ENCODE data around the gene E2F1. TPM values are rescaled to one million over a fixed set of nuclear protein-coding genes. Genes with fewer than 3 reads are reported as not detected.
"Not testable (repeated sequence)": the region's sequence is repeated elsewhere in the genome, so short reads cannot be mapped to it uniquely, and the experiment has no call there.

Gene E2F1
- total RNA-seq, 3 donors from 2014 or later: 0.33 to 2.2 (median 0.88) TPM

DNA sequence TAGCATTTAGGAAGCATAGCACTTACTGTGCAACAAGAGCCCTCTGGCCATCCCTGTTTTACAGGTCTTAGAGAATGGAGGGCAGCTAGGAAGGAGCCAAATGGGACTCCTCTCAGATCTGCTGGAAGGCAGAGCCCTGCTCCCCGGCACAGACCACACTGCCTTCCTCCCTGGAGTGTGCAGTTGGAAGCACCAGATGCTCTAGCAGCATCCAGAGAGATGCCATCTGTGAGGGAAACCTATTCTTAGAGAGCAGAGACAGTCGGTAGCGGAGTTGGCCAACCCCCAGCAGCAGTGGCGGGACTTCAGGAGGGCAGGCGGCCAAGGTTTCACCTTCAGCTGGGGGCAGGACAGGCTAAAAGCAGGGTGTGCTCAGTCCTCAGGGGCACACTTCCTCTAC lies 16.7 kb upstream of the E2F1 start:
- TF ChIP-seq POLR2A (IDR thresholded peaks at IDR 0.05): no peak
- TF ChIP-seq POLR2AphosphoS5 (IDR thresholded peaks at IDR 0.05): no peak
- TF ChIP-seq, protein P1, sequence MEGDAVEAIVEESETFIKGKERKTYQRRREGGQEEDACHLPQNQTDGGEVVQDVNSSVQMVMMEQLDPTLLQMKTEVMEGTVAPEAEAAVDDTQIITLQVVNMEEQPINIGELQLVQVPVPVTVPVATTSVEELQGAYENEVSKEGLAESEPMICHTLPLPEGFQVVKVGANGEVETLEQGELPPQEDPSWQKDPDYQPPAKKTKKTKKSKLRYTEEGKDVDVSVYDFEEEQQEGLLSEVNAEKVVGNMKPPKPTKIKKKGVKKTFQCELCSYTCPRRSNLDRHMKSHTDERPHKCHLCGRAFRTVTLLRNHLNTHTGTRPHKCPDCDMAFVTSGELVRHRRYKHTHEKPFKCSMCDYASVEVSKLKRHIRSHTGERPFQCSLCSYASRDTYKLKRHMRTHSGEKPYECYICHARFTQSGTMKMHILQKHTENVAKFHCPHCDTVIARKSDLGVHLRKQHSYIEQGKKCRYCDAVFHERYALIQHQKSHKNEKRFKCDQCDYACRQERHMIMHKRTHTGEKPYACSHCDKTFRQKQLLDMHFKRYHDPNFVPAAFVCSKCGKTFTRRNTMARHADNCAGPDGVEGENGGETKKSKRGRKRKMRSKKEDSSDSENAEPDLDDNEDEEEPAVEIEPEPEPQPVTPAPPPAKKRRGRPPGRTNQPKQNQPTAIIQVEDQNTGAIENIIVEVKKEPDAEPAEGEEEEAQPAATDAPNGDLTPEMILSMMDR (IDR thresholded peaks at IDR 0.05): no peak
- H3K9me3 ChIP-seq: no peaks in the 10 kb centered on the region
- H3K4me1 ChIP-seq: no peaks in the 10 kb centered on the region
- no peak overlapping the region for H3K4me3 ChIP-seq
- DNase-seq (ENCODE audit: low spot score in 2 of 2): no peak
- no peaks in the 10 kb centered on the region for H3K27me3 ChIP-seq
- no peak overlapping the region for H3K27ac ChIP-seq
- no peaks in the 10 kb centered on the region for H3K36me3 ChIP-seq
- intact Hi-C loops (cut with DNase I; ENCODE audit: low total_unique reads): no loop called here

DNA sequence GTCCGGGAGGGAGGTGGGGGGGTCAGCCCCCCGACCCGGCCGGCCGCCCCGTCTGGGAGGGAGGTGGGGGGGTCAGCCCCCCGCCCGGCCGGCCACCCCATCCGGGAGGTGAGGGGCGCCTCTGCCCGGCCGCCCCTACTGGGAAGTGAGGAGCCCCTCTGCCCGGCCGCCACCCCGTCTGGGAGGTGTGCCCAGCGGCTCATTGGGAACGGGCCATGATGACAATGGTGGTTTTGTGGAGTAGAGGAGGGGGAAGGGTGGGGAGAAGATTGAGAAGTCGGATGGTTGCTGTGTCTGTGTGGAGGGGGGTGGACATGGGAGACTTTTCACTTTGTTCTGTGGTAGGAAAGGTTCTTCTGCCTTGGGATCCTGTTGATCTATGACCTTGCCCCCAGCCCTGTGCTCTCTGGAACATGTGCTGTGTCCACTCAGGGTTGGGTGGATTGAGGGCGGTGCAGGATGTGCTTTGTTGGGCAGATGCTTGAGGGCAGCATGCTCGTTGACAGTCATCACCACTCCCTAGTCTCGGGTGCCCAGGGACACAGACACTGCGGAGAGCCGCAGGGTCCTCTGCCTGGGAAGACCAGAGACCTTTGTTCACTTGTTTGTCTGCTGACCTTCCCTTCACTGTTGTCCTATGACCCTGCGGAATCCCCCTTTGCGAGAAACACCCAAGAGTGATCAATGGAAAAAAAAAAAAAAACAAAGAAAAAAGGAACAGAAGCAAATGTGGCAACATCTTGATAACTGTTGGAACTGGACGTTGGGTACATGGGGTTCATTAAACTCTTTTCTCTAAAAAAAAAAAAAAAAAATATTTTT lies 15.7 kb upstream of the E2F1 start:
- Histone ChIP-seq H3K4me1 (no peaks in the 10 kb centered on the region), H3K36me3 (no peaks in the 10 kb centered on the region), H3K4me3 (no peak overlapping the region), H3K27me3 (no peaks in the 10 kb centered on the region), H3K27ac (no peak overlapping the region), H3K9me3 (no peaks in the 10 kb centered on the region)
- no peak for DNase-seq (ENCODE audit: low spot score in 2 of 2)
- intact Hi-C loops (cut with DNase I; ENCODE audit: low total_unique reads): no loop called here
- TF ChIP-seq POLR2A (IDR thresholded peaks at IDR 0.05) (no peak), POLR2AphosphoS5 (IDR thresholded peaks at IDR 0.05) (no peak)
- TF ChIP-seq, protein P1 (IDR thresholded peaks at IDR 0.05): no peak

DNA sequence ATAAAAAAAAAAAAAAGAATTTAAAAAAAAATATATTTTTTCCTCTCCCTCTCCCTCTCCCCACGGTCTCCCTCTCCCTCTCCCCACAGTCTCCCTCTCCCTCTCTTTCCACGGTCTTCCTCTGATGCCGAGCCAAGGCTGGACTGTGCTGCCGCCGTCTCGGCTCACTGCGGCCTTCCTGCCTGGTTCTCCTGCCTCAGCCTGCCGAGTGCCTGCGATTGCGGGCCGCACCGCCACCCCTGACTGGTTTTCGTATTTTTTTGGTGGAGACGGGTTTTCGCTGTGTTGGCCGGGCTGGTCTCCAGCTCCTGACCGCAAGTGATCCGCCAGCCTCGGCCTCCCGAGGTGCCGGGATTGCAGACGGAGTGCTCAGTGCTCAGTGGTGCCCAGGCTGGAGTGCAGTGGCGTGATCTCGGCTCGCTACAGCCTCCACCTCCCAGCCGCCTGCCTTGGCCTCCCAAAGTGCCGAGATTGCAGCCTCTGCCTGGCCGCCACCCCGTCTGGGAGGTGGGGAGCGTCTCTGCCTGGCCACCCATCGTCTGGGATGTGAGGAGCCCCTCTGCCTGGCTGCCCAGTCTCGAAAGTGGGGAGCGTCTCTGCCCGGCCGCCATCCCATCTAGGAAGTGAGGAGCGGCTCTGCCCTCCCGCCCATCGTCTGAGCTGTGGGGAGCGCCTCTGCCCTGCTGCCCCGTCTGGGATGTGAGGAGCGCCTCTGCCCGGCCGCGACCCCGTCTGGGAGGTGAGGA lies 14.7 kb upstream of the E2F1 start:
- H3K4me1 ChIP-seq; H3K27ac ChIP-seq; H3K36me3 ChIP-seq; H3K4me3 ChIP-seq; DNase-seq (ENCODE audit: low spot score in 2 of 2); H3K27me3 ChIP-seq; intact Hi-C loops (cut with DNase I; ENCODE audit: low total_unique reads); H3K9me3 ChIP-seq: not testable (repeated sequence)

DNA sequence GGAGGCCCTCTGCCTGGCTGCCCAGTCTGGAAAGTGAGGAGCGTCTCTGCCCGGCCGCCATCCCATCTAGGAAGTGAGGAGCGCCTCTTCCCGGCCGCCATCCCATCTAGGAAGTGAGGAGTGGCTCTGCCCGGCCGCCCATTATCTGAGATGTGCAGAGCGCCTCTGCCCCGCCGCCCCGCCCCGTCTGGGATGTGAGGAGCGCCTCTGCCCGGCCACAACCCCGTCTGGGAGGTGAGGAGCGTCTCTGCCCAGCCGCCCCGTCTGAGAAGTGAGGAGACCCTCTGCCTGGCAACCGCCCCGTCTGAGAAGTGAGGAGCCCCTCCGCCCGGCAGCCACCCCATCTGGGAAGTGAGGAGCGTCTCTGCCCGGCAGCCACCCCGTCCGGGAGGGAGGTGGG lies 12.8 kb upstream of the E2F1 start:
- H3K4me1 ChIP-seq; H3K27me3 ChIP-seq; H3K4me3 ChIP-seq; H3K27ac ChIP-seq; intact Hi-C loops (cut with DNase I; ENCODE audit: low total_unique reads); H3K9me3 ChIP-seq; H3K36me3 ChIP-seq; DNase-seq (ENCODE audit: low spot score in 2 of 2): not testable (repeated sequence)

DNA sequence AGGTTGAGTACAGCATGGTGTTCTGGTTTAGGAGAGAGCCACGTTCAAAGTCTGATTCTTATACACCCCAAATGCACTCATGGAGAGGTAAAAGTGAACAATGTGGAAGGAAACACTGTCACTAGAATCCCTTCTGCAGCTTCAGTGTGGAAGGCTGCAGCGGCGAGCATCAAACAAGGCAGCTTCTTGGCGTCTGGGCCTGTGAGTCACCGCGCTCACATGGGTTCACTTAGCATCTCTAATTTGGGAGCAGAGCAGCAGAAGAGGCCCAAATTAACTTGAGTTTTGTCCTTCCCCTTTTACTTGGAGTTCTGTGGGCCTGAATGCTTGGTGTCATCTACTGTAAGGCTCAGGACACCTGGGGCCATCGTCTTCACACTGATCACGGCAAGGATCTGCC lies 10.9 kb upstream of the E2F1 start:
- TF ChIP-seq, protein P1 (IDR thresholded peaks at IDR 0.05): no peak
- TF ChIP-seq POLR2AphosphoS5 (IDR thresholded peaks at IDR 0.05): peak in 1 of 3 donors; percentile 18
- DNase-seq (ENCODE audit: low spot score in 2 of 2): no peak

DNA sequence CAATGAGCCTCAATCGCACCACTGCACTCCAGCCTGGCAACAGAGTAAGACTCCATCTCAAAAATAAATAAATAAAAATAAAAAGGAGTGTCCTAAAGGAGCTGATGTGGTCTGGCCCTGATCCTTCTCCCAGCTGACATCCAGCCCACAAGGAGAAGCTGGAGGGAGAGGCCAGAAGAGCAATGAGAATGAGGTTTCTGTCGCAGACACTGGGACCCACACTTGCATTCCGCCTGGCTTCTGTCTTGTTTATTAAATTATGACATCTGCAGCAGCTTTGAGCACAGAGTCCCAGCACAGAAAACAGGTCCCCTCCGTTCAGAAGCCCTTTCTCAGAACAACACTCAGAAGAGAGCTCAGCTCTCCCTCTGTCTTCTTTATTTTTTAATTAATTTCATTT lies 10.3 kb upstream of the E2F1 start:
- Histone ChIP-seq H3K4me1 (no peaks in the 10 kb centered on the region), H3K27ac (peak overlapping the region in 1 of 2 donors; percentile 54), H3K4me3 (no peak overlapping the region), H3K36me3 (no peaks in the 10 kb centered on the region), H3K9me3 (no peaks in the 10 kb centered on the region), H3K27me3 (no peaks in the 10 kb centered on the region)
- DNase-seq (ENCODE audit: low spot score in 2 of 2): no peak
- intact Hi-C loops (cut with DNase I; ENCODE audit: low total_unique reads): no loop called here
- TF ChIP-seq POLR2AphosphoS5 (IDR thresholded peaks at IDR 0.05) (no peak), POLR2A (IDR thresholded peaks at IDR 0.05) (no peak)
- TF ChIP-seq, protein P1 (IDR thresholded peaks at IDR 0.05): no peak

More for the DNA sequence above, 10.9 kb upstream of the E2F1 start:
- peak overlapping the region; percentile 54 to 63 for H3K27ac ChIP-seq
- no peak overlapping the region for H3K4me3 ChIP-seq
- H3K36me3 ChIP-seq: no peaks in the 10 kb centered on the region
- no peaks in the 10 kb centered on the region for H3K9me3 ChIP-seq
- intact Hi-C loops (cut with DNase I; ENCODE audit: low total_unique reads): no loop called here
- no peaks in the 10 kb centered on the region for H3K4me1 ChIP-seq
- H3K27me3 ChIP-seq: no peaks in the 10 kb centered on the region
